ENCODE measurements around the gene BLMH.

GRCh38 chr17:30241051-30241450 lies 50.7 kb downstream of the BLMH start:
- no peak for TF ChIP-seq ZNF384 (IDR thresholded peaks at IDR 0.05)
- no peak for TF ChIP-seq BHLHE40 (IDR thresholded peaks at IDR 0.05; ENCODE audit: borderline replicate concordance)
- no peak for TF ChIP-seq ELF4 (IDR thresholded peaks at IDR 0.05)
- no peak for TF ChIP-seq SUZ12 (IDR thresholded peaks at IDR 0.05)
- TF ChIP-seq NFRKB (IDR thresholded peaks at IDR 0.05): no peak
- no peak for TF ChIP-seq TARDBP (IDR thresholded peaks at IDR 0.05)
- TF ChIP-seq FOXM1 (IDR thresholded peaks at IDR 0.05; ENCODE audit: borderline replicate concordance): no peak
- no peak for TF ChIP-seq CTBP1 (IDR thresholded peaks at IDR 0.05; ENCODE audit: borderline replicate concordance)
